Measurements from ENCODE around the gene TBC1D13. TPM values are rescaled to one million over a fixed set of nuclear protein-coding genes. Genes with fewer than 3 reads are reported as not detected.
"Not testable (repeated sequence)": the region's sequence is repeated elsewhere in the genome, so short reads cannot be mapped to it uniquely, and the experiment has no call there.

TBC1D13 gene
- total RNA-seq, 2 donors from 2014 or later, result 25.9 to 33.4 TPM

GRCh38 chr9:128835246-128836210, 48.5 kb downstream of the TBC1D13 start:
- H3K36me3 Mint-ChIP-seq, result no peaks in the 10 kb centered on the region
- no peak for ATAC-seq
- peaks cover 0 to 4% of the 10 kb centered on the region in 2 donors for H3K4me1 Mint-ChIP-seq (ENCODE audit: low read depth in 2 of 2)
- H3K27ac Mint-ChIP-seq, result no peak overlapping the region
- no peaks in the 10 kb centered on the region for H3K27me3 Mint-ChIP-seq
- no peak overlapping the region for H3K4me3 Mint-ChIP-seq
- H3K9me3 Mint-ChIP-seq, result no peaks in the 10 kb centered on the region
- DNase-seq (ENCODE audit: low spot score), result no peak

GRCh38 chr9:128836509-128837145, 49.6 kb downstream of the TBC1D13 start:
- no peak for DNase-seq (ENCODE audit: low spot score)
- no peak for ATAC-seq
- Mint-ChIP-seq H3K27me3 (no peaks in the 10 kb centered on the region), H3K4me3 (no peak overlapping the region), H3K4me1 (ENCODE audit: low read depth in 2 of 2) (peaks cover 0 to 4% of the 10 kb centered on the region in 2 donors), H3K9me3 (no peaks in the 10 kb centered on the region), H3K36me3 (no peaks in the 10 kb centered on the region), H3K27ac (no peak overlapping the region)

GRCh38 chr9:128838338-128838737, 51.3 kb downstream of the TBC1D13 start:
- Mint-ChIP-seq H3K27me3 (no peaks in the 10 kb centered on the region), H3K4me1 (ENCODE audit: low read depth in 2 of 2) (peaks cover 0 to 6% of the 10 kb centered on the region in 2 donors), H3K36me3 (no peaks in the 10 kb centered on the region), H3K9me3 (no peaks in the 10 kb centered on the region), H3K4me3 (no peak overlapping the region), H3K27ac (no peak overlapping the region)
- DNase-seq (ENCODE audit: low spot score), result no peak
- no peak for ATAC-seq

GRCh38 chr9:128840524-128840923, 53.5 kb downstream of the TBC1D13 start:
- Mint-ChIP-seq H3K27me3 (no peaks in the 10 kb centered on the region), H3K4me3 (no peak overlapping the region), H3K4me1 (ENCODE audit: low read depth in 2 of 2) (peaks cover 0 to 2% of the 10 kb centered on the region in 2 donors), H3K27ac (no peak overlapping the region), H3K9me3 (no peaks in the 10 kb centered on the region), H3K36me3 (no peaks in the 10 kb centered on the region)
- ATAC-seq (no peak), DNase-seq (ENCODE audit: low spot score) (no peak)

GRCh38 chr9:128841694-128842492, 54.8 kb downstream of the TBC1D13 start:
- no peaks in the 10 kb centered on the region for H3K36me3 Mint-ChIP-seq
- H3K9me3 Mint-ChIP-seq, result no peaks in the 10 kb centered on the region
- no peak for ATAC-seq

GRCh38 chr9:128843171-128843570, 56.1 kb downstream of the TBC1D13 start:
- not testable (repeated sequence) for H3K27ac Mint-ChIP-seq; H3K9me3 Mint-ChIP-seq; H3K27me3 Mint-ChIP-seq; H3K4me3 Mint-ChIP-seq; DNase-seq (ENCODE audit: low spot score); H3K4me1 Mint-ChIP-seq (ENCODE audit: low read depth in 2 of 2); H3K36me3 Mint-ChIP-seq; ATAC-seq

More at GRCh38 chr9:128841694-128842492, 54.8 kb downstream of the TBC1D13 start:
- Mint-ChIP-seq H3K27ac (no peak overlapping the region), H3K27me3 (no peaks in the 10 kb centered on the region), H3K4me3 (no peak overlapping the region), H3K4me1 (ENCODE audit: low read depth in 2 of 2) (peaks cover 0 to 2% of the 10 kb centered on the region in 2 donors)
- DNase-seq (ENCODE audit: low spot score), result no peak

GRCh38 chr9:128845186-128845931, 58.3 kb downstream of the TBC1D13 start:
- H3K27ac Mint-ChIP-seq, result no peak overlapping the region

GRCh38 chr9:128846680-128847030, 59.6 kb downstream of the TBC1D13 start:
- Mint-ChIP-seq H3K36me3 (peaks cover 10% of the 10 kb centered on the region), H3K9me3 (peaks cover 8% of the 10 kb centered on the region), H3K4me3 (no peak overlapping the region), H3K27me3 (no peaks in the 10 kb centered on the region), H3K4me1 (ENCODE audit: low read depth in 2 of 2) (peaks cover 0 to 2% of the 10 kb centered on the region in 2 donors), H3K27ac (no peak overlapping the region)
- DNase-seq (ENCODE audit: low spot score), result no peak
- ATAC-seq, result no peak

More at GRCh38 chr9:128845186-128845931, 58.3 kb downstream of the TBC1D13 start:
- Mint-ChIP-seq H3K4me3 (no peak overlapping the region), H3K4me1 (ENCODE audit: low read depth in 2 of 2) (peaks cover 0 to 2% of the 10 kb centered on the region in 2 donors), H3K27me3 (no peaks in the 10 kb centered on the region), H3K36me3 (no peaks in the 10 kb centered on the region), H3K9me3 (no peaks in the 10 kb centered on the region)
- no peak for ATAC-seq
- no peak for DNase-seq (ENCODE audit: low spot score)

- H3K27me3 Mint-ChIP-seq, result no peaks in the 10 kb centered on the region
- peaks cover 10% of the 10 kb centered on the region for H3K36me3 Mint-ChIP-seq
- DNase-seq (ENCODE audit: low spot score) (no peak), ATAC-seq (no peak)
- H3K4me1 Mint-ChIP-seq (ENCODE audit: low read depth in 2 of 2), result no peaks in the 10 kb centered on the region
- H3K4me3 Mint-ChIP-seq, result no peak overlapping the region
- no peak overlapping the region for H3K27ac Mint-ChIP-seq
- H3K9me3 Mint-ChIP-seq, result peaks cover 8% of the 10 kb centered on the region
Measured at GRCh38 chr9:128847803-128848202, 60.8 kb downstream of the TBC1D13 start.

GRCh38 chr9:128851024-128851423, 64.0 kb downstream of the TBC1D13 start:
- not testable (repeated sequence) for ATAC-seq; H3K9me3 Mint-ChIP-seq; DNase-seq (ENCODE audit: low spot score); H3K4me1 Mint-ChIP-seq (ENCODE audit: low read depth in 2 of 2); H3K36me3 Mint-ChIP-seq; H3K27ac Mint-ChIP-seq; H3K27me3 Mint-ChIP-seq; H3K4me3 Mint-ChIP-seq

- not testable (repeated sequence) for H3K27ac Mint-ChIP-seq; H3K4me3 Mint-ChIP-seq; H3K36me3 Mint-ChIP-seq; H3K4me1 Mint-ChIP-seq (ENCODE audit: low read depth in 2 of 2); DNase-seq (ENCODE audit: low spot score); ATAC-seq; H3K27me3 Mint-ChIP-seq; H3K9me3 Mint-ChIP-seq
Measured at GRCh38 chr9:128851779-128852600, 64.9 kb downstream of the TBC1D13 start.

- not testable (repeated sequence) for DNase-seq (ENCODE audit: low spot score); H3K4me3 Mint-ChIP-seq; H3K27me3 Mint-ChIP-seq; H3K4me1 Mint-ChIP-seq (ENCODE audit: low read depth in 2 of 2); ATAC-seq; H3K9me3 Mint-ChIP-seq; H3K27ac Mint-ChIP-seq; H3K36me3 Mint-ChIP-seq
Measured at GRCh38 chr9:128852646-128853045, 65.6 kb downstream of the TBC1D13 start.
